ENCODE measurements around the gene DEFB115.
"Not testable (repeated sequence)": the region's sequence is repeated elsewhere in the genome, so short reads cannot be mapped to it uniquely, and the experiment has no call there.

The DEFB115 gene

GRCh38 chr20:31257364-31257763 lies at the start of gene DEFB115:
TSS of gene DEFB115 (plus strand) at chr20:31257664. CDS start at chr20:31257664, 0 bp downstream.
- no peak for DNase-seq (ENCODE audit: low read depth in 1 of 2, low spot score in 1 of 2)

- DNase-seq (ENCODE audit: low read depth in 1 of 2, low spot score in 1 of 2): no peak
Measured at GRCh38 chr20:31236953-31237352, 20.5 kb upstream of the DEFB115 start.

GRCh38 chr20:31237763-31238162 lies 19.7 kb upstream of the DEFB115 start:
- no peak for DNase-seq (ENCODE audit: low read depth in 1 of 2, low spot score in 1 of 2)

GRCh38 chr20:31239139-31239538 lies 18.3 kb upstream of the DEFB115 start:
- no peak for DNase-seq (ENCODE audit: low read depth in 1 of 2, low spot score in 1 of 2)

- no peak for DNase-seq (ENCODE audit: low read depth in 1 of 2, low spot score in 1 of 2)
Measured at GRCh38 chr20:31256959-31257358, 505 bp upstream of the DEFB115 start.

- no peak for DNase-seq (ENCODE audit: low read depth in 1 of 2, low spot score in 1 of 2)
Measured at GRCh38 chr20:31260326-31260932, 3.0 kb downstream of the DEFB115 start.

- no peak for DNase-seq (ENCODE audit: low read depth in 1 of 2, low spot score in 1 of 2)
Measured at GRCh38 chr20:31274441-31274840, 17.0 kb downstream of the DEFB115 start.

- no peak for DNase-seq (ENCODE audit: low read depth in 1 of 2, low spot score in 1 of 2)
Measured at GRCh38 chr20:31278178-31278577, 20.7 kb downstream of the DEFB115 start.

- DNase-seq (ENCODE audit: low read depth in 1 of 2, low spot score in 1 of 2): not testable (repeated sequence)
Measured at GRCh38 chr20:31284964-31285363, 27.5 kb downstream of the DEFB115 start.

- DNase-seq (ENCODE audit: low read depth in 1 of 2, low spot score in 1 of 2): no peak
Measured at GRCh38 chr20:31308535-31309162, 51.2 kb downstream of the DEFB115 start, which contains the start of gene DEFB116. TSS of gene DEFB116 (minus strand) at chr20:31308585. CDS start at chr20:31308585, 0 bp downstream.

Measured in activated T-helper 1 cell treated with anti-CD3 and anti-CD28 coated beads, Interleukin-2, amount 50 U/mL, for 16 hours (primary cell).